Cardiac muscle cell (in vitro differentiated cells and primary cell): ENCODE measurements around the gene DCAF17. TPM values are rescaled to one million over a fixed set of nuclear protein-coding genes. Genes with fewer than 3 reads are reported as not detected.

Experiments used
- DNase-seq, 2 donors: peaks; one replicate each; pipeline versions ENCODE4 v3.0.0 to v3.0.0-alpha.2; 2010 to 2017; ENCODE audit warnings: low read depth in 1 of 2, low spot score in 1 of 2
- H3K27ac ChIP-seq: fragments of 200-600 bp; sonication (generic); 2 replicates; pipeline ENCODE4 v1.5.1; 2016
- H3K27me3 ChIP-seq: fragments of 200-600 bp; sonication (generic); 2 replicates; pipeline ENCODE4 v1.6.0; 2016; ENCODE audit warnings: control low read depth
- H3K36me3 ChIP-seq: fragments of 200-600 bp; sonication (generic); 2 replicates; pipeline ENCODE4 v1.5.1; 2016; ENCODE audit warnings: control low read depth
- H3K4me1 ChIP-seq: fragments of 200-600 bp; sonication (generic); 2 replicates; pipeline ENCODE4 v1.8.1; 2017; ENCODE audit warnings: low read depth, mild to moderate bottlenecking, mixed run types
- H3K4me3 ChIP-seq: fragments of 200-600 bp; sonication (generic); 2 replicates; pipeline ENCODE4 v1.5.1; 2016; ENCODE audit warnings: mild to moderate bottlenecking
- H3K9me3 ChIP-seq: fragments of 200-600 bp; sonication (generic); 2 replicates; pipeline ENCODE4 v1.5.1; 2017; ENCODE audit warnings: low read depth, mild to moderate bottlenecking, control low read depth
- CTCF ChIP-seq: IDR thresholded peaks from 2 replicates; pipeline ENCODE4 v1.5.1; 2012; ENCODE audit warnings: low read depth, mild to moderate bottlenecking, low read length
- polyA plus RNA-seq: library from polyadenylated mRNA; unstranded; fragments of >200 nt; fragmentation: Nextera tagmentation; extraction: Ambion mirVana; gene quantifications from 2 replicates; pipeline ENCODE4 v1.2.1, GENCODE V29; 2016
- total RNA-seq: library from RNA; depleted of rRNA; stranded (reverse); fragments of >200 nt; gene quantifications from 2 replicates; pipeline ENCODE4 v1.2.3, GENCODE V29; 2016

DCAF17 gene
- total and polyA plus RNA-seq, 2 experiments from 2014 or later = 9.5 to 11.4 TPM

GRCh38 chr2:171515672-171516298 is 81.8 kb downstream of the DCAF17 start:
- peaks cover 20% of the 10 kb centered on the region for H3K27me3 ChIP-seq
- H3K4me1 ChIP-seq = no peaks in the 10 kb centered on the region
- H3K27ac ChIP-seq = no peak overlapping the region
- no peak overlapping the region for H3K4me3 ChIP-seq
- H3K9me3 ChIP-seq = no peaks in the 10 kb centered on the region
- DNase-seq = peak in 1 of 2 donors; percentile 67
- no peak for TF ChIP-seq CTCF
- H3K36me3 ChIP-seq = no peaks in the 10 kb centered on the region

- Histone ChIP-seq H3K27ac (no peak overlapping the region), H3K36me3 (no peaks in the 10 kb centered on the region), H3K4me3 (no peak overlapping the region), H3K4me1 (no peaks in the 10 kb centered on the region), H3K27me3 (peaks cover 30% of the 10 kb centered on the region), H3K9me3 (no peaks in the 10 kb centered on the region)
- no peak for TF ChIP-seq CTCF
- DNase-seq = no peak
Observed at GRCh38 chr2:171516793-171517192, 82.8 kb downstream of the DCAF17 start.

- no peak for TF ChIP-seq CTCF
- Histone ChIP-seq H3K36me3 (no peaks in the 10 kb centered on the region), H3K27ac (no peak overlapping the region), H3K27me3 (peaks cover 38% of the 10 kb centered on the region), H3K4me3 (no peak overlapping the region), H3K4me1 (peaks cover 5% of the 10 kb centered on the region), H3K9me3 (no peaks in the 10 kb centered on the region)
- no peak for DNase-seq
Observed at GRCh38 chr2:171520471-171520870, 86.4 kb downstream of the DCAF17 start.

- no peaks in the 10 kb centered on the region for H3K9me3 ChIP-seq
- TF ChIP-seq CTCF = no peak
- peak in 1 of 2 donors; percentile 53 for DNase-seq
- H3K27ac ChIP-seq = no peak overlapping the region
- peak overlapping the region; percentile 50 for H3K4me3 ChIP-seq
- H3K4me1 ChIP-seq = peaks cover 5% of the 10 kb centered on the region
- no peaks in the 10 kb centered on the region for H3K36me3 ChIP-seq
- H3K27me3 ChIP-seq = peaks cover 35% of the 10 kb centered on the region
Observed at GRCh38 chr2:171521361-171522051, 87.5 kb downstream of the DCAF17 start.

- Histone ChIP-seq H3K27ac (no peak within 1 kb of the TSS), H3K36me3 (no peaks in the 10 kb centered on the region), H3K4me3 (peak within 1 kb of the TSS; percentile 50), H3K4me1 (peaks cover 5% of the 10 kb centered on the region), H3K27me3 (peaks cover 35% of the 10 kb centered on the region), H3K9me3 (no peaks in the 10 kb centered on the region)
- TF ChIP-seq CTCF = peak; percentile 1
- peak; percentile 43 to 94 for DNase-seq
Observed at GRCh38 chr2:171522052-171522787, 88.2 kb downstream of the DCAF17 start, which contains the start of gene CYBRD1. CYBRD1 (plus strand) TSS chr2:171522474; CDS start chr2:171522546, 72 bp downstream.
